H9 (cell line): ENCODE data around the gene FSIP1. TPM values are rescaled to one million over a fixed set of nuclear protein-coding genes. Genes with fewer than 3 reads are reported as not detected.

Experiments
- DNase-seq: peaks from one replicate; pipeline ENCODE4 v3.0.0-alpha.2; 2017
- H2AFZ ChIP-seq: one replicate; pipeline ENCODE4 v1.6.1; 2013; ENCODE audit warnings: mild to moderate bottlenecking, low read length, control low read depth, moderate library complexity
- H2AK5ac ChIP-seq: 2 replicates; pipeline ENCODE4 v1.6.1; 2013; ENCODE audit warnings: low read length, control low read depth, mixed read lengths; ENCODE audit not compliant: insufficient read length
- H2BK120ac ChIP-seq: one replicate; pipeline ENCODE4 v1.6.1; 2013; ENCODE audit warnings: low read depth, mild to moderate bottlenecking, low read length, control low read depth, inconsistent platforms; ENCODE audit not compliant: poor library complexity, severe bottlenecking
- H2BK12ac ChIP-seq: 2 replicates; pipeline ENCODE4 v1.6.1; 2013; ENCODE audit warnings: low read length, control low read depth, mixed read lengths, low read depth; ENCODE audit not compliant: insufficient read length
- H2BK15ac ChIP-seq: 2 replicates; pipeline ENCODE4 v1.6.1; 2013; ENCODE audit warnings: low read depth, low read length, control low read depth
- H2BK20ac ChIP-seq: one replicate; pipeline ENCODE4 v1.6.1; 2013; ENCODE audit warnings: low read depth, mild to moderate bottlenecking, low read length, control low read depth, inconsistent platforms; ENCODE audit not compliant: poor library complexity, severe bottlenecking
- H2BK5ac ChIP-seq: 2 replicates; pipeline ENCODE4 v1.6.1; 2013; ENCODE audit warnings: low read length, control low read depth, mixed read lengths; ENCODE audit not compliant: insufficient read length
- H3K14ac ChIP-seq: 2 replicates; pipeline ENCODE4 v1.6.1; 2013; ENCODE audit warnings: low read length, control low read depth; ENCODE audit not compliant: insufficient read depth
- H3K18ac ChIP-seq: 2 replicates; pipeline ENCODE4 v1.6.1; 2013; ENCODE audit warnings: low read depth, mild to moderate bottlenecking, mixed read lengths, low read length, control low read depth; ENCODE audit not compliant: insufficient read length
- H3K23ac ChIP-seq: 2 replicates; pipeline ENCODE4 v1.6.1; 2013; ENCODE audit warnings: low read length, control low read depth, mixed read lengths, low read depth; ENCODE audit not compliant: insufficient read length
- H3K23me2 ChIP-seq: 2 replicates; pipeline ENCODE4 v1.6.1; 2013; ENCODE audit warnings: low read depth, mild to moderate bottlenecking, mixed read lengths, low read length, control low read depth; ENCODE audit not compliant: insufficient read length, poor library complexity, severe bottlenecking
- H3K27ac ChIP-seq: 2 replicates; pipeline ENCODE4 v1.5.1; 2013; ENCODE audit warnings: low read length, control low read depth, mixed read lengths, low read depth; ENCODE audit not compliant: insufficient read length
- H3K27me3 ChIP-seq: 2 replicates; pipeline ENCODE4 v1.6.1; 2013; ENCODE audit warnings: low read length, control low read depth, inconsistent platforms; ENCODE audit not compliant: insufficient read depth
- H3K4ac ChIP-seq: 2 replicates; pipeline ENCODE4 v1.6.1; 2013; ENCODE audit warnings: low read depth, mild to moderate bottlenecking, control low read depth, inconsistent platforms, low read length, moderate library complexity
- H3K4me1 ChIP-seq: 2 replicates; pipeline ENCODE4 v1.6.1; 2013; ENCODE audit warnings: low read length, control low read depth, inconsistent platforms; ENCODE audit not compliant: insufficient read depth
- H3K4me2 ChIP-seq: 2 replicates; pipeline ENCODE4 v1.6.1; 2013; ENCODE audit warnings: low read length, control low read depth, mixed read lengths; ENCODE audit not compliant: insufficient read length, insufficient read depth
- H3K56ac ChIP-seq: 2 replicates; pipeline ENCODE4 v1.6.1; 2013; ENCODE audit warnings: low read depth, mild to moderate bottlenecking, mixed read lengths, low read length, control low read depth; ENCODE audit not compliant: insufficient read length
- H3K79me1 ChIP-seq: 2 replicates; pipeline ENCODE4 v1.6.1; 2013; ENCODE audit warnings: low read depth, mild to moderate bottlenecking, moderate library complexity, low read length, control low read depth, inconsistent platforms; ENCODE audit not compliant: insufficient read depth, poor library complexity, severe bottlenecking
- H3K79me2 ChIP-seq: 2 replicates; pipeline ENCODE4 v1.6.1; 2013; ENCODE audit warnings: low read length, control low read depth, inconsistent platforms; ENCODE audit not compliant: insufficient read depth
- H3K9ac ChIP-seq: 2 replicates; pipeline ENCODE4 v1.6.1; 2013; ENCODE audit warnings: low read length, control low read depth, mixed read lengths; ENCODE audit not compliant: insufficient read length; ENCODE audit errors: extremely low read depth
- H3K9me3 ChIP-seq: one replicate; pipeline ENCODE4 v1.6.1; 2013; ENCODE audit warnings: low read depth, low read length, inconsistent platforms; ENCODE audit not compliant: control insufficient read depth
- H3T11ph ChIP-seq: one replicate; pipeline ENCODE4 v1.6.1; 2013; ENCODE audit warnings: mild to moderate bottlenecking, low read length, control low read depth, inconsistent platforms
- H4K20me1 ChIP-seq: one replicate; pipeline ENCODE4 v1.6.1; 2013; ENCODE audit not compliant: control insufficient read depth, insufficient read length, insufficient read depth
- H4K5ac ChIP-seq: 2 replicates; pipeline ENCODE4 v1.6.1; 2013; ENCODE audit warnings: low read depth, mild to moderate bottlenecking, mixed read lengths, low read length, control low read depth; ENCODE audit not compliant: insufficient read length
- H4K8ac ChIP-seq: replicated peaks from 2 replicates; pipeline ENCODE4 v1.6.1; 2013; ENCODE audit warnings: low read length, control low read depth, mixed read lengths, low read depth; ENCODE audit not compliant: insufficient read length
- H4K91ac ChIP-seq: 2 replicates; pipeline ENCODE4 v1.6.1; 2013; ENCODE audit warnings: low read depth, mild to moderate bottlenecking, moderate library complexity, mixed read lengths, low read length, control low read depth; ENCODE audit not compliant: insufficient read length
- H3K27ac Mint-ChIP-seq, 3 experiments: 2 replicates in 2 of 3; 3 replicates in 1 of 3; pipeline ENCODE4 v1.8.0; 2020 to 2021; ENCODE audit warnings: mixed read lengths in 3 of 3, mild to moderate bottlenecking in 1 of 3, moderate library complexity in 1 of 3
- H3K27me3 Mint-ChIP-seq: 2 replicates; pipeline ENCODE4 v1.8.0; 2021; ENCODE audit warnings: low read depth, mild to moderate bottlenecking, moderate library complexity, mixed read lengths
- H3K36me3 Mint-ChIP-seq, 3 experiments: 2 replicates in 2 of 3; 3 replicates in 1 of 3; pipeline ENCODE4 v1.8.0; 2020 to 2021; ENCODE audit warnings: low read depth in 3 of 3, mixed read lengths in 3 of 3; ENCODE audit not compliant: insufficient read depth in 1 of 3
- H3K4me1 Mint-ChIP-seq, 2 experiments: 2 replicates each; pipeline ENCODE4 v1.8.0; 2020; ENCODE audit warnings: mixed read lengths in 2 of 2
- H3K4me3 Mint-ChIP-seq, 2 experiments: 2 replicates in 1 of 2; 3 replicates in 1 of 2; pipeline ENCODE4 v1.8.0; 2020 to 2021; ENCODE audit warnings: mild to moderate bottlenecking in 2 of 2, mixed read lengths in 2 of 2, moderate library complexity in 1 of 2
- H3K9me3 Mint-ChIP-seq, 2 experiments: 2 replicates in 1 of 2; 3 replicates in 1 of 2; pipeline ENCODE4 v1.8.0; 2020; ENCODE audit warnings: mild to moderate bottlenecking in 2 of 2, mixed read lengths in 2 of 2, moderate library complexity in 1 of 2
- CTCF ChIP-seq: fragments of 200-600 bp; sonication (generic); conservative IDR thresholded peaks from 3 replicates; pipeline ENCODE4 v1.8.0; 2021; ENCODE audit warnings: antibody characterized with exemption, mild to moderate bottlenecking
- WGBS: extraction: QIAGEN DNeasy Blood & Tissue Kit; methylation state at CpG from one replicate; pipeline ENCODE4 v1.1.7; 2013; ENCODE audit warnings: missing lambda C conversion rate, low lambda C conversion rate, mixed read lengths; ENCODE audit not compliant: insufficient read length; ENCODE audit errors: extremely low coverage; 5-methylcytosine and 5-hydroxymethylcytosine counted together
- total RNA-seq: library from RNA; stranded (reverse); gene quantifications from 2 replicates; pipeline ENCODE4 v1.2.1, GENCODE V29; 2021

The FSIP1 gene
- total RNA-seq, 1 experiment from 2014 or later, result 0.96 TPM

GRCh38 chr15:39784125-39784524 is 1.5 kb upstream of the FSIP1 start:
- no CpG with 5 or more reads among the region's 4 CpGs for WGBS
- Mint-ChIP-seq H3K36me3 (no peaks in the 10 kb centered on the region), H3K27me3 (no peaks in the 10 kb centered on the region), H3K4me1 (peaks cover 59 to 63% of the 10 kb centered on the region in 2 experiments), H3K9me3 (no peaks in the 10 kb centered on the region; a peak in 1 of 5 replicates), H3K4me3 (peak overlapping the region; percentile 84 to 92), H3K27ac (peak overlapping the region in 1 of 3 experiments; percentile 4; a peak in 1 of 7 replicates)
- no peaks in the 10 kb centered on the region for H3K9me3 ChIP-seq
- H3K14ac ChIP-seq, result no peak overlapping the region
- no peak overlapping the region for H2AFZ ChIP-seq
- no peak overlapping the region for H3K23ac ChIP-seq
- H3K18ac ChIP-seq, result no peak overlapping the region
- peaks cover 21% of the 10 kb centered on the region for H3K4me1 ChIP-seq
- H4K91ac ChIP-seq, result no peak overlapping the region
- no peak overlapping the region for H3K27ac ChIP-seq
- H2AK5ac ChIP-seq, result no peak overlapping the region
- peaks cover 8% of the 10 kb centered on the region for H3K23me2 ChIP-seq
- H4K8ac ChIP-seq, result no peak overlapping the region
- no peaks in the 10 kb centered on the region for H3K27me3 ChIP-seq
- DNase-seq, result no peak
- no peaks in the 10 kb centered on the region for H3K79me1 ChIP-seq
- no peak overlapping the region for H3T11ph ChIP-seq
- no peaks in the 10 kb centered on the region; the same call in 1 of the 2 replicates for H3K79me2 ChIP-seq
- no peak overlapping the region for H4K5ac ChIP-seq
- H2BK120ac ChIP-seq, result no peak overlapping the region
- H3K9ac ChIP-seq, result peak overlapping the region; percentile 95
- H2BK5ac ChIP-seq, result no peak overlapping the region
- H4K20me1 ChIP-seq, result no peaks in the 10 kb centered on the region
- no peak overlapping the region for H2BK12ac ChIP-seq
- no peak overlapping the region for H3K56ac ChIP-seq
- H3K4me2 ChIP-seq, result peak overlapping the region; percentile 92
- no peak for TF ChIP-seq CTCF
- H2BK15ac ChIP-seq, result no peak overlapping the region
- H3K4ac ChIP-seq, result no peak overlapping the region
- H2BK20ac ChIP-seq, result no peak overlapping the region
